Kidney epithelial cell (primary cell): ENCODE results near the gene TNRC6C. TPM values are rescaled to one million over a fixed set of nuclear protein-coding genes. Genes with fewer than 3 reads are reported as not detected.
"Not testable (repeated sequence)": the region's sequence is repeated elsewhere in the genome, so short reads cannot be mapped to it uniquely, and the experiment has no call there.

ENCODE experiments used
- DNase-seq: peaks from one replicate; pipeline ENCODE4 v3.0.0-alpha.2; 2010; ENCODE audit warnings: low read depth
- H3K27me3 ChIP-seq: 2 replicates; pipeline ENCODE4 v1.6.0; 2011; ENCODE audit warnings: low read length; ENCODE audit not compliant: control insufficient read depth, insufficient read depth
- H3K36me3 ChIP-seq: 2 replicates; pipeline ENCODE4 v1.5.1; 2011; ENCODE audit warnings: low read length; ENCODE audit not compliant: control insufficient read depth, insufficient read depth
- H3K4me3 ChIP-seq: 2 replicates; pipeline ENCODE4 v1.5.1; 2011; ENCODE audit warnings: low read depth, mild to moderate bottlenecking, control low read depth, low read length
- CTCF ChIP-seq: IDR thresholded peaks from 2 replicates; pipeline ENCODE4 v1.5.1; 2011; ENCODE audit warnings: mild to moderate bottlenecking, moderate library complexity, low read length, control low read depth, inconsistent platforms; ENCODE audit not compliant: insufficient read depth, poor library complexity, severe bottlenecking
- total RNA-seq: library from RNA; depleted of rRNA; stranded (reverse); fragments of >200 nt; gene quantifications from 2 replicates; pipeline ENCODE4 v1.2.3, GENCODE V29; 2015

Gene TNRC6C
- total RNA-seq, 1 donor from 2014 or later, result 5.3 TPM

GRCh38 chr17:78062596-78062995 is 104.1 kb downstream of the TNRC6C start:
- TF ChIP-seq CTCF, result no peak
- DNase-seq, result no peak
- Histone ChIP-seq H3K27me3 (no peaks in the 10 kb centered on the region), H3K36me3 (no peaks in the 10 kb centered on the region), H3K4me3 (no peak overlapping the region)

DNA sequence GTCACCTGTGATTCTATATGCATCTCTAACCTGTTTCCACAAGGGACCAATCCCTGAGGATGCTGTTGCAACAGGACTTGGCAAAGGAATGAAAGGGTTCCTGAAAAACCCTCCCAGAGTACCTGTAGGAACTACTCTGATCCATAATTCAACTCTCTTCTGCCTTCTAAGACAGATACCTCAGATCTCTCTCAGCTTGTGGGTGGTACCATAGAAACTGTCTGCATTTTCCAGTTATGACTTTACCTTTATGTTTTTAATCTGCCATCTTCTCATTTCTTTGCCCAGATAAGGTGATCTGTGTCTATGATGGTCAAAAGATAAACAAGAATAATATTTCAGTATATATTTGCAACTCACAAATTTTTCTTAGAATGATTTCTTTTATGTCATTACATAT is 105.0 kb downstream of the TNRC6C start:
- no peak for DNase-seq
- Histone ChIP-seq H3K36me3 (no peaks in the 10 kb centered on the region), H3K4me3 (no peak overlapping the region), H3K27me3 (no peaks in the 10 kb centered on the region)
- TF ChIP-seq CTCF, result no peak

GRCh38 chr17:78064708-78065107 is 106.2 kb downstream of the TNRC6C start:
- Histone ChIP-seq H3K4me3 (no peak overlapping the region), H3K36me3 (no peaks in the 10 kb centered on the region), H3K27me3 (no peaks in the 10 kb centered on the region)
- DNase-seq, result no peak
- no peak for TF ChIP-seq CTCF

- not testable (repeated sequence) for H3K36me3 ChIP-seq, H3K27me3 ChIP-seq, DNase-seq, H3K4me3 ChIP-seq
Measured at GRCh38 chr17:78066976-78067375, 108.5 kb downstream of the TNRC6C start.

- no peak for DNase-seq
- TF ChIP-seq CTCF, result no peak
- Histone ChIP-seq H3K27me3 (no peaks in the 10 kb centered on the region), H3K36me3 (peaks cover 2% of the 10 kb centered on the region), H3K4me3 (no peak overlapping the region)
Measured at GRCh38 chr17:78069695-78070094, 111.2 kb downstream of the TNRC6C start.

DNA sequence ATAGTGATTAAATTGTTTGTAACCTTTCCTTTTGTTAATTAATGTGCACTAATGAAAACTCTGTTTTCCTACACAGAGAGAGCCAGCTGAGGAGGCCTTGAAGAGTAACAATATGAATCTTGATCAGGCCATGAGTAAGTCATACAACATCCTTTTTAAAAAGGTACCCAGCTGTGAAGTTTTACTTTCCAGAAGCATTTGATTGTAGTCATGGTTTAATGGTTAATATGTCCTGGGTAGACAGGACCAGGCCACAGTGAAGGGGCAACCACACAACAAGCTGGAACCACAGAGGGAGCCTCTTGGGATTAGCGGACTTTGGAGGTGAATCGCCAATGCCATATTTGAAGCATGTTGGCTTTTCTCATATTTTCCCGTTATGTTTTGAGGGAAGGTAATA is 114.5 kb downstream of the TNRC6C start:
- Histone ChIP-seq H3K36me3 (peaks cover 2% of the 10 kb centered on the region), H3K4me3 (no peak overlapping the region), H3K27me3 (no peaks in the 10 kb centered on the region)
- no peak for TF ChIP-seq CTCF
- peak; percentile 14 for DNase-seq
